G401.6 (cell line): Measurements from ENCODE around the gene CAMK2A.

Experiments used
- FAIRE-seq: peaks from 2 replicates; lab custom pipeline; 2012; peaks lifted over from hg19 to GRCh38; lab: Jason Lieb, UNC

The CAMK2A gene

DNA sequence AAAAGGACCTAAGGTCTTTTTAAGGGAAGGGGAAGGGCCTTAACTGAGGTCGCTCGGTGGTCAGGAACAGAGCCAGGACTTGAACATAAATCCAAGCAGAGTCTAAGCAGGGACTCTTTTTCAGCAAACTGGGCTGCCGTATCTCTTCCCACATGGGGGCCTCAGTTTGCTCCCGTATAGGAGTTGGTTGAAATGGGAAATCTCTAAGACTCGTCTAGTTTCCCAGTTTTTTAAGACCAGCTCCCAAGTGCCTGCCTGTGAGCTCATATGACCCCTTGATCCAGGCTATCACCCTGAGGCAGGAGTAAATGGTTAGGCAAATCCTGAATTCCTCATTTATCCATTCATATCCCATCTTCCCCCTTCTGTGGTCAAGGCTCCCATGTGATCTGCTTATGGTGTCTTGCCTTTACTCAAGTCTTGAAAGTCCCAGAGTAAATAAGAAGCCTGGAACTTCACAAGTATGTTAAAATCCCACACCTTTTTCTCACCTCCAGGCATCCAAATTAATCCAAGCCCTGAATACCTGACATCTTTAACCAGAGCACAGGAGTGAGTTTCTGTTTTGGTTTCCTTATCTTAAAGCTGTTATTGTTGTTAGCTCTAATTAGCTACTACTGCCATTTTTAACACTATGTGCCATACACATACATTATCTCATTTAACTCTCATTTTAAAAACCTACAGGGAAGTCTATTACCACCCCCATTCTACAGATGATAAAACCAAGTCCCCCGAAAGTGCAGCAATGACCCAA is 10.2 kb upstream of the CAMK2A start:
- FAIRE-seq = no peak

- peak; percentile 98 for FAIRE-seq
These were observed 9.3 kb upstream of the CAMK2A start for GRCh38 chr5:150298701-150299451.

GRCh38 chr5:150297934-150298595 is 8.5 kb upstream of the CAMK2A start:
- FAIRE-seq = no peak

DNA sequence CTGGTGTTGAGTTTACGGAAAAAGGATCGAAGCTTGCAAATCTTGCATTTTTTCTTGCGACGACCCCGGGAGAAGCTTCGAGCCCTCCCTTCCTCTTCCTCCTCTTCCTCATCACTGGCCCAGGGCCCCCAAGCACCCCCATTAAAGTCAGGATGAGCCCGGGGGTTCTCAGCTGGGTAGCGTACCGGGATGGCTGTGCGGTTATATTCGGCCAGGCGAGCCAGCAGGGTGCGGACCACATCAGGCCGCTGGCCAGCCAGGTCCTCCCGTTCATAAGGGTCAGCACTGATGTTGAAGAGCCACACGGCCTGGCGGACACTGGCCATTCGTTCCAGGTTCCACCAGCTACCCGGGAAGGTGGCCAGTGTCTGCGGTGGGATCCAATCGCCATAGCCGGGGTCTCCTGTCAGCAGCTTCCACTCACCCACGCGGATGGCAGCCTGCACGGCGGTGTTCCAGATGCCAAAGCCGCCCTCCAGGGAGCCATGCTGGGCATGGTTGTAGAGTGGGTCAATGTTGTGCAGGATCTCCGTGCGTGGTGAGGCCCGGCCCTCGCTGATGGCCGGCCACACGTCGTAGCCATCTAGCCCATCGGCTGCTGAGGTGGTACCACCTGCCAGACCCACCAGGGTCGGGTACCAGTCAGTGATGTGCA is 7.8 kb upstream of the CAMK2A start:
- no peak for FAIRE-seq

- FAIRE-seq = no peak
These were observed 6.9 kb upstream of the CAMK2A start for GRCh38 chr5:150296496-150296895.

DNA sequence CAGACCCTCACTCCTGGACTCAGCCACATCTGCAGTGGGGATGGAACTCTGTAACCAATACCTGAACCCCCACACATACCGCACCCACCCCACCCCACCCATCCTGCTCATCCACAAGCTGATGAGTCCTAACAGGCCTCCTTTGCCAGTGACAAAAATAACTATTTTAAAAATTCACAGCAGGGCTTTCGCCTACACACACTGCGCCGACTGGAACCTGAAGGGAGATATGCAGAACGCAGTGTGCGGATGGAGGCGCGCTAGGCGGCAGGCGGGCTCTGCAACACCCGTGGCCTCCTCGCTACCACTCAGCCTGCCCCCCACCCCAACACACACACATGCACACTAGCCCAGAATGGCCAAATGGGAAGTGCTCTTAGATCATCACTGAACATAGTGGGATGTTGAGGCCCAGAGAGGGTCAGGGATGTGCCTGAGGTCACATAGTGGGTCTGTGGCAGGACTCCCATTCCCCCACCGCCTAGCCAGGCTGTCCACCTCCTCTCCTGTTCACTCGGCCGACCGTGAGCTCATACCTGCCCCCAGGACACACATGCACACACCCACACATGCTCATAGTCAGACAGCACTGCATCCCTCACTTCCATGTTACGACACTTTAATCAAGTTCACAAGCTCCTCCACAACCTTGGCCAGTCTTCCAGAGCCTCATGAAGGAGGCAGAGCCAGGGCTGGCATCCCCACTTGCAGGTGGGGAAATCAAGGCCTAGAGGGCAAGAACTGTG is 6.3 kb upstream of the CAMK2A start:
- FAIRE-seq = no peak

GRCh38 chr5:150295172-150295634 is 5.6 kb upstream of the CAMK2A start:
- no peak for FAIRE-seq

- FAIRE-seq = no peak
These were observed 5.0 kb upstream of the CAMK2A start for GRCh38 chr5:150294551-150295071.

- FAIRE-seq = no peak
These were observed 3.7 kb upstream of the CAMK2A start for GRCh38 chr5:150293091-150293941.

- FAIRE-seq = no peak
These were observed 2.1 kb upstream of the CAMK2A start for GRCh38 chr5:150291388-150292385.

DNA sequence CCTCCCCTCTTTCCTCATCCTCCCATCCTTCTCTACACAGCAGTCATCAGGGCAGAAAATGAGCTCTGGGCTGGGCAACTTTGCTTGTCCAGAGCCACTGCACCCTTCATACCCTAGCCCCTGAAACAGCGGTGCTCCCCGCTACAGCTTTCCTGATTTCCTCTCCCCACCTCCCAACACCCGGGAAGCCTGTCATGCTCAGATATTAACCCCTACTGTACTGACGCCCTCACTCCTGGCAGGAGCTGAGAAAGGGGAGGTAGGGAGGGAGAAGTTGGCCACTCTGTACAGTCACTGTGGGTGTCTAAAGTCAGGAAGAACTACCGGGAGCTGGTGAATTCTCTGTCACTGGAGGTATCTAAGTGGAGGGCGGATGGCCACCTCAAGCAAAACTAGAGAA is 782 bp downstream of the CAMK2A start:
- FAIRE-seq = no peak

DNA sequence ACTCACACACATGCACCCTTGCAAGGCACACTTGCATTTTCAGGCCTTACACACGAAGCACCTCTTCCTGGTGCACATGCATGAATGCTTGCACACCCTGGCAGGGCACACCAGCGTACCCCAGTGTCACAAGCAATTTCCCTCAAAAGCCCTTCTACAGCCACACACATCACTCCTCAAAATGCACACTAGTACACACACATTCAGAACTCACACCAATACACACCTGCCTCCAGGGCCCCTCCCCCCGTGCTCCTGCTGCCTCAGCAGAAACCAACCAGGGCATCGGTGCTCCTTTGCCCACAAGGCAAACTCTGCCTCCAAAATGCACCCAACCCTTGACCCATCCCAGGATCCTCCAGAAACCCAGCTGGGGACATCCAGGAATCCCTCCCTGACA is 1.2 kb downstream of the CAMK2A start:
- FAIRE-seq = no peak

DNA sequence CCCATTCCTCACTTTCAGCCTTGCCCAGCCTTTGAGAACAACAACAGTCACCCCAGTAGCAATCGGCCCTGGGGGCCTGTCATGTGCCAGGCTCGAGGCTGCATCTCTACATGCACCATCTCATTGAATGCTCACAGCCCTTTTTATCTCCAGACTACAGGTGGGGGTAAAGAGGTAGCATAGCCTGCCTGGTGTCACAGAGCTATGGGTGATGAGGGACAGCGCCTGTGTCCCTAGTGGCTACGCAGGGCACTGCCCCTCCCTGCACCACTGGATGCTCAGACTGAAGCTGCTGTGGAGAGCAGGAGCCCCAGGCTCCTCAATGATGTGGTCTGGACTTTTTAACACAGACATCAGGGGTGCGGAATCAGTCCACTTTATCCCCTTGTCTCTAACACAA is 2.8 kb downstream of the CAMK2A start:
- peak; percentile 23 for FAIRE-seq

- FAIRE-seq = no peak
These were observed 4.5 kb downstream of the CAMK2A start for GRCh38 chr5:150285114-150285513.

GRCh38 chr5:150284311-150284710 is 5.3 kb downstream of the CAMK2A start:
- no peak for FAIRE-seq

GRCh38 chr5:150283904-150284303 is 5.7 kb downstream of the CAMK2A start:
- no peak for FAIRE-seq

GRCh38 chr5:150281987-150282386 is 7.6 kb downstream of the CAMK2A start:
- FAIRE-seq = no peak

- FAIRE-seq = no peak
These were observed 10.1 kb downstream of the CAMK2A start for GRCh38 chr5:150279330-150280020.

DNA sequence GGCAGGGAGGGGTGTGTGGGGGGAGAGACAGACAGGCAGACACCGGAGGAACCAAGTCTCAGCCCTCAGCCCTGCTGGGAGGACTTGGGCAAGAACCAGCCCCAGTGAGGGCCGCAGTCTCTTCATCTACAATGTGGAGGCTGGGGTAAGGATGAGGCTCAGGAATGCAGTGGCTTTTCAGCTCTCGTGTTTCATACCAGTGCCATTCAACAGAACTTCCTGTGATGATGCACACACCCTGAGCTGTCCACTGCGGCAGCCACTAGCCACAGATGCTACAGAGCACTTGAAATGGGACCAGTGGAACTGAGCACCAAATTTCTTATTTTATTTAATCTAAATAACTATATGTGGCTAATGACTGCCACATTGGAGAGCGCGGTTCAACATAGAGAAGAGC is 10.7 kb downstream of the CAMK2A start:
- no peak for FAIRE-seq
